Fibroblast of lung (primary cell): ENCODE results near the gene AP2A2. TPM values are rescaled to one million over a fixed set of nuclear protein-coding genes. Genes with fewer than 3 reads are reported as not detected.

ENCODE experiments used
- DNase-seq, 2 donors: peaks; one replicate each; pipeline versions ENCODE4 v3.0.0 to v3.0.0-alpha.2; 2010; ENCODE audit warnings: low read depth in 2 of 2
- H2AFZ ChIP-seq: 2 replicates; pipeline ENCODE4 v1.5.1; 2012; ENCODE audit warnings: low read length, control low read depth, inconsistent platforms
- H3K27ac ChIP-seq: 2 replicates; pipeline ENCODE4 v1.5.1; 2011; ENCODE audit warnings: low read length, control low read depth; ENCODE audit not compliant: insufficient read depth
- H3K27me3 ChIP-seq: 2 replicates; pipeline ENCODE4 v1.5.1; 2011; ENCODE audit warnings: mild to moderate bottlenecking, low read length; ENCODE audit not compliant: control insufficient read depth, insufficient read depth
- H3K36me3 ChIP-seq: 2 replicates; pipeline ENCODE4 v1.5.1; 2011; ENCODE audit warnings: low read length; ENCODE audit not compliant: control insufficient read depth, insufficient read depth
- H3K4me1 ChIP-seq: 2 replicates; pipeline ENCODE4 v1.5.1; 2011; ENCODE audit warnings: low read length; ENCODE audit not compliant: control insufficient read depth, insufficient read depth; ENCODE audit errors: extremely low read depth
- H3K4me2 ChIP-seq: 2 replicates; pipeline ENCODE4 v1.5.1; 2011; ENCODE audit warnings: low read length, control low read depth; ENCODE audit not compliant: insufficient read depth; ENCODE audit errors: extremely low read depth
- H3K4me3 ChIP-seq, 4 experiments: fragments of 200-600 bp in 1 of 4; sonication (generic) in 1 of 4; replicated peaks in 1 of 4; 2 replicates each; pipeline ENCODE4 v1.5.1; 2011 to 2016; ENCODE audit warnings: low read length in 4 of 4, low read depth in 3 of 4, mild to moderate bottlenecking in 3 of 4, control low read depth in 2 of 4, inconsistent platforms in 1 of 4, mixed read lengths in 1 of 4; ENCODE audit not compliant: insufficient read depth in 1 of 4; ENCODE audit errors: control extremely low read depth in 1 of 4
- H3K79me2 ChIP-seq: 2 replicates; pipeline ENCODE4 v1.5.1; 2012; ENCODE audit warnings: mild to moderate bottlenecking, low read length, inconsistent platforms; ENCODE audit not compliant: control insufficient read depth, insufficient read depth
- H3K9ac ChIP-seq: 2 replicates; pipeline ENCODE4 v1.5.1; 2011; ENCODE audit warnings: mild to moderate bottlenecking, low read length, control low read depth; ENCODE audit not compliant: insufficient read depth
- H3K9me3 ChIP-seq: 2 replicates; pipeline ENCODE4 v1.5.1; 2012; ENCODE audit warnings: low read depth, low read length; ENCODE audit not compliant: control insufficient read depth, insufficient read depth
- H4K20me1 ChIP-seq: 2 replicates; pipeline ENCODE4 v1.5.1; 2011; ENCODE audit warnings: low read length; ENCODE audit not compliant: control insufficient read depth, insufficient read depth; ENCODE audit errors: extremely low read depth
- EZH2 ChIP-seq: IDR thresholded peaks from 2 replicates; pipeline ENCODE4 v1.5.1; 2012; ENCODE audit warnings: low read length, control low read depth, mild to moderate bottlenecking; ENCODE audit errors: missing control alignments
- polyA plus RNA-seq, 2 donors: library from polyadenylated mRNA; depleted of rRNA in 1 of 2; stranded (reverse) in 1 of 2; unstranded in 1 of 2; fragments of >200 nt; gene quantifications; 2 replicates each; pipeline ENCODE4 v1.2.1, GENCODE V29; 2011 to 2012; ENCODE audit warnings: missing spikeins in 1 of 2
- total RNA-seq: library from RNA; depleted of rRNA; stranded (reverse); fragments of >200 nt; gene quantifications from 2 replicates; pipeline ENCODE4 v1.2.1, GENCODE V29; 2014
- TF ChIP-seq, protein P1 (sequence below), 2 donors: IDR thresholded peaks in 1 of 2; conservative IDR thresholded peaks in 1 of 2; 1 replicate in 1 of 2; 2 replicates in 1 of 2; pipeline ENCODE4 v1.5.1; 2011 to 2012; ENCODE audit warnings: low read length in 2 of 2, control low read depth in 1 of 2, inconsistent platforms in 1 of 2, low read depth in 1 of 2, mild to moderate bottlenecking in 1 of 2

Gene AP2A2
- total and polyA plus RNA-seq, 2 donors (not counting 1 experiment from before 2014, with no cell fraction given) = 21.6 to 46.1 TPM

DNA sequence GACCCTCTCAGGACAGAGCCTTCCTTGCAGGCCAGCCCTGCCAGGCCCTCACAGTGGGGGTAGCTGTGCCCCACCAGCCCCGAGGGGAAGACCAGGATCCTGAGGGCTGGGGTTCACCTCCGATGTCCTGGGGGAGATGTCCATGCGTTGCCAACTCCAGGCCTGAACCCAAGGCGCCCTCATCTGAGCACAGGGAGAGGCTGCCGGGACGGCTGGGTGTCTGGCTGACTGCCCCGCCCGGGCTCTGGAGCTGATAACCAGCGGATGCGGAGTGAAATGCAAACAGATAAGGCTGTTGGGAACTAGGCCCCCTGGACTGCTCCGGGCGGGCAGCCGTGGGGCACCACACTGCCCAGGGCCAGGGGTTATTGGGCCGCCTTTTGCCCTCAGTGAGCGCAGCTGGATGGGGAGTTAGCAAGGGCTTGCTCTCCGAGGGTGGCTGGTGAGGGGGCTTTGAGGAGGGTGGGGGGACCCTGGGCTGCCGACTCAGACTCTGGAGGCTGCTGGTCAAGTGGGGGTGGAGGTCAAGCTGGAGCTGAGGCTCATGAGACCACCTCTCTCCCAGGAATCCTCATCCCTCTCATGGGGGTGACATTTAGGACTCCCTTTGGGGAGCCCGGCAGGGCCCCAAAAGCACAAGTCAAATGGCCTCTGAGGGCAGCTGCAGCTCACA, 116.4 kb downstream of the AP2A2 start:
- no peak for DNase-seq
- H3K4me1 ChIP-seq = no peaks in the 10 kb centered on the region
- H3K27me3 ChIP-seq = no peaks in the 10 kb centered on the region
- no peak overlapping the region for H3K4me3 ChIP-seq
- TF ChIP-seq, protein P1, sequence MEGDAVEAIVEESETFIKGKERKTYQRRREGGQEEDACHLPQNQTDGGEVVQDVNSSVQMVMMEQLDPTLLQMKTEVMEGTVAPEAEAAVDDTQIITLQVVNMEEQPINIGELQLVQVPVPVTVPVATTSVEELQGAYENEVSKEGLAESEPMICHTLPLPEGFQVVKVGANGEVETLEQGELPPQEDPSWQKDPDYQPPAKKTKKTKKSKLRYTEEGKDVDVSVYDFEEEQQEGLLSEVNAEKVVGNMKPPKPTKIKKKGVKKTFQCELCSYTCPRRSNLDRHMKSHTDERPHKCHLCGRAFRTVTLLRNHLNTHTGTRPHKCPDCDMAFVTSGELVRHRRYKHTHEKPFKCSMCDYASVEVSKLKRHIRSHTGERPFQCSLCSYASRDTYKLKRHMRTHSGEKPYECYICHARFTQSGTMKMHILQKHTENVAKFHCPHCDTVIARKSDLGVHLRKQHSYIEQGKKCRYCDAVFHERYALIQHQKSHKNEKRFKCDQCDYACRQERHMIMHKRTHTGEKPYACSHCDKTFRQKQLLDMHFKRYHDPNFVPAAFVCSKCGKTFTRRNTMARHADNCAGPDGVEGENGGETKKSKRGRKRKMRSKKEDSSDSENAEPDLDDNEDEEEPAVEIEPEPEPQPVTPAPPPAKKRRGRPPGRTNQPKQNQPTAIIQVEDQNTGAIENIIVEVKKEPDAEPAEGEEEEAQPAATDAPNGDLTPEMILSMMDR (conservative IDR thresholded peaks at IDR 0.05 in 1 of 2, IDR thresholded peaks at IDR 0.05 in 1 of 2; ENCODE audit: low read depth in 1 of 2, low read length in 2 of 2) = no peak
- no peak for TF ChIP-seq EZH2
- H3K9ac ChIP-seq = no peak overlapping the region
- H3K27ac ChIP-seq = no peak overlapping the region
- H3K36me3 ChIP-seq = no peaks in the 10 kb centered on the region
- no peaks in the 10 kb centered on the region for H3K79me2 ChIP-seq
- no peak overlapping the region for H2AFZ ChIP-seq
- H3K9me3 ChIP-seq = no peaks in the 10 kb centered on the region
- H4K20me1 ChIP-seq = no peaks in the 10 kb centered on the region
- H3K4me2 ChIP-seq = no peak overlapping the region

GRCh38 chr11:1042626-1043562, 117.2 kb downstream of the AP2A2 start:
- no peaks in the 10 kb centered on the region for H3K79me2 ChIP-seq
- no peak overlapping the region for H3K4me2 ChIP-seq
- H4K20me1 ChIP-seq = no peaks in the 10 kb centered on the region
- H3K27me3 ChIP-seq = no peaks in the 10 kb centered on the region
- no peak overlapping the region for H2AFZ ChIP-seq
- H3K9me3 ChIP-seq = no peaks in the 10 kb centered on the region
- H3K27ac ChIP-seq = no peak overlapping the region
- no peak for TF ChIP-seq EZH2
- no peak for DNase-seq
- H3K36me3 ChIP-seq = no peaks in the 10 kb centered on the region
- H3K4me1 ChIP-seq = no peaks in the 10 kb centered on the region
- no peak overlapping the region for H3K4me3 ChIP-seq
- H3K9ac ChIP-seq = no peak overlapping the region

DNA sequence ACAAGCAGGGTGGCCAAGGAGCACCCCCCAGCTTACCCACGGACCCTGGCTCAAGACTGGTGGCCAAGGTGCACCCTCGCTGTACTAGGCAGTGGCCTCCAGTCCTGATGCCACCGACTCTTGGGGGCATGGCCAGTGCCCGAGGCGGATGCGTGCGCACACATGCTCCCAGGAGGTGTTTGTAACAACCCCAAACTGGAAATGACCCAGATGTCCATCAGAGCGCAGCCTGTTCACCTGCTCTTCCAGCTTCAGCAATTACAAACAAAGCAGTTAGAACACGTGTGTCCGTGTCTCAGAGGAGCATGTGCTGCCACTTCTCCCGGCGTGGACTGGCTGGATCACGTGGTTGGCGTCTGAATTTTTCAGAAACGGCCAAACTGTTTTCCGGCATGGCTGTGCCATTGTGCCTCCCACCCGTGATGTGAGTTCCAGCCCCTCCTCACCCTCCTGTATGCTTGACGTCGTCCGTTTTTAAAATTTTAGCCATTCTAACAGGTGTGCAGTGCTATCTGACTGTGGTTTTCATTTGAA, 118.0 kb downstream of the AP2A2 start:
- Histone ChIP-seq H3K4me1 (no peaks in the 10 kb centered on the region), H4K20me1 (no peaks in the 10 kb centered on the region), H3K36me3 (no peaks in the 10 kb centered on the region), H3K79me2 (no peaks in the 10 kb centered on the region), H3K9me3 (no peaks in the 10 kb centered on the region), H3K27me3 (no peaks in the 10 kb centered on the region), H3K9ac (no peak overlapping the region), H2AFZ (no peak overlapping the region), H3K27ac (no peak overlapping the region), H3K4me3 (no peak overlapping the region), H3K4me2 (no peak overlapping the region)
- TF ChIP-seq EZH2 = no peak
- TF ChIP-seq, protein P1 (conservative IDR thresholded peaks at IDR 0.05 in 1 of 2, IDR thresholded peaks at IDR 0.05 in 1 of 2; ENCODE audit: low read depth in 1 of 2, low read length in 2 of 2) = no peak
- no peak for DNase-seq
